ENCODE results near the gene MRPL21. TPM values are rescaled to one million over a fixed set of nuclear protein-coding genes. Genes with fewer than 3 reads are reported as not detected.

The MRPL21 gene
- total RNA-seq, 2 donors from 2014 or later = 41.1 to 76.9 TPM

DNA sequence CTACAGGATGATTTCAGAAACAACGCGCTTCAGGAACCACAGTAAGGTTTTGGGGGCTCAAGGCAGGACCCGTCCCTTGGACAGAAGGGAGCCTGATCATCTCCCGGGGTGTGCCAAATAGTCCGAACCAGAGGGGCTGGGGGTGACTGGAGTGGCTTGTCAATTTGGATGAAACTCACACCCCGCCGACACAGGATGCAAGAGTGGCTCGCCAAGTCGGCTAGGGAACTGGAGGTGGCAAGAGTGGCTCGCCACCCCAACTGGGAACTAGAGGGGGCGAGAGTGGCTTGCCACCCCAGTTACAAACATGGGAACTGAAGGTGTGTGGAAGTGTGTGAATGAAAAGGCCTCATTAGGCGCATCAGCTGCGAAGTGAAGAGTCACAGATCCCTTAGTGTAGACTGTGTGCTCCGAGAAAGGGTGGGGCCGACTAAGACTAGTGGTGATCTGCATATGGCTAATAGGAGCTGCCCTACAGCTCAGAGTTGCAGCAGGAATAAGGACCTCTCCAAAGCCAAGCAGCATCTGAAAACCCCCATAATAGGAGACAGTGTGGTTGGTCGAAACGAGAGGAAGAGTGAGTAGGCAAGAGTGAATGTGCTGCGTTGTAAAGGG is 35.3 kb downstream of the MRPL21 start:
- WGBS = 92% methylated on average over 18 of the region's 18 CpGs
- TF ChIP-seq POLR2AphosphoS5 (IDR thresholded peaks at IDR 0.05) (no peak), POLR2A (IDR thresholded peaks at IDR 0.05) (no peak)
- TF ChIP-seq, protein P1, sequence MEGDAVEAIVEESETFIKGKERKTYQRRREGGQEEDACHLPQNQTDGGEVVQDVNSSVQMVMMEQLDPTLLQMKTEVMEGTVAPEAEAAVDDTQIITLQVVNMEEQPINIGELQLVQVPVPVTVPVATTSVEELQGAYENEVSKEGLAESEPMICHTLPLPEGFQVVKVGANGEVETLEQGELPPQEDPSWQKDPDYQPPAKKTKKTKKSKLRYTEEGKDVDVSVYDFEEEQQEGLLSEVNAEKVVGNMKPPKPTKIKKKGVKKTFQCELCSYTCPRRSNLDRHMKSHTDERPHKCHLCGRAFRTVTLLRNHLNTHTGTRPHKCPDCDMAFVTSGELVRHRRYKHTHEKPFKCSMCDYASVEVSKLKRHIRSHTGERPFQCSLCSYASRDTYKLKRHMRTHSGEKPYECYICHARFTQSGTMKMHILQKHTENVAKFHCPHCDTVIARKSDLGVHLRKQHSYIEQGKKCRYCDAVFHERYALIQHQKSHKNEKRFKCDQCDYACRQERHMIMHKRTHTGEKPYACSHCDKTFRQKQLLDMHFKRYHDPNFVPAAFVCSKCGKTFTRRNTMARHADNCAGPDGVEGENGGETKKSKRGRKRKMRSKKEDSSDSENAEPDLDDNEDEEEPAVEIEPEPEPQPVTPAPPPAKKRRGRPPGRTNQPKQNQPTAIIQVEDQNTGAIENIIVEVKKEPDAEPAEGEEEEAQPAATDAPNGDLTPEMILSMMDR (IDR thresholded peaks at IDR 0.05) = no peak
- no peak overlapping the region for H3K4me3 ChIP-seq
- H3K27me3 ChIP-seq (replicated peaks; ENCODE audit: insufficient read depth) = no peaks in the 10 kb centered on the region
- H3K4me1 ChIP-seq (replicated peaks) = no peaks in the 10 kb centered on the region
- H3K27ac ChIP-seq = no peak overlapping the region
- no peaks in the 10 kb centered on the region for H3K9me3 ChIP-seq
- DNase-seq (ENCODE audit: low spot score) = no peak
- H3K36me3 ChIP-seq = no peaks in the 10 kb centered on the region
- intact Hi-C loops (cut with DNase I) = no loop called here

DNA sequence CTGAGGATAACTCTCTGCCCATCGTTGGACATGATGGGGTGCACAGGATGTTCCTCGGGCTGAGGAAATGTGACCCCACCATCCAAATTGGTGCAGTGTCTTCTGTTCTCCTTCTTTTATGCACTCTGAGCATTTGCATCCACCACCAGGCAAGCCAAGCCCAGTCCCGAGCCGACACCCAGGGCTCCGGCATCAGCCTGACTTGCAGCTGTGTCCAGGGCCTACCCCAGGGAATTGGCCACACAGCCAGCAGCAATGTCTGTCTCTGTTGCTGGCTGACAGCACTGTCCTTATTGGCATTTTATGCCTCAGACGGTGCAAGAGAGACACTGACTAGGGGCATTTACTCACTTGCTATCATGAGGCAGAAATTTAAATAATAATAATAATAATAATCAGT is 36.6 kb downstream of the MRPL21 start:
- intact Hi-C loops (cut with DNase I) = no loop called here
- Histone ChIP-seq H3K4me1 (replicated peaks) (no peaks in the 10 kb centered on the region), H3K27ac (no peak overlapping the region), H3K4me3 (no peak overlapping the region), H3K36me3 (no peaks in the 10 kb centered on the region), H3K27me3 (replicated peaks; ENCODE audit: insufficient read depth) (no peaks in the 10 kb centered on the region), H3K9me3 (no peaks in the 10 kb centered on the region)
- TF ChIP-seq POLR2AphosphoS5 (IDR thresholded peaks at IDR 0.05) (no peak), POLR2A (IDR thresholded peaks at IDR 0.05) (no peak)
- TF ChIP-seq, protein P1 (IDR thresholded peaks at IDR 0.05) = no peak
- no peak for DNase-seq (ENCODE audit: low spot score)
- 78% methylated on average over 6 of the region's 6 CpGs for WGBS

DNA sequence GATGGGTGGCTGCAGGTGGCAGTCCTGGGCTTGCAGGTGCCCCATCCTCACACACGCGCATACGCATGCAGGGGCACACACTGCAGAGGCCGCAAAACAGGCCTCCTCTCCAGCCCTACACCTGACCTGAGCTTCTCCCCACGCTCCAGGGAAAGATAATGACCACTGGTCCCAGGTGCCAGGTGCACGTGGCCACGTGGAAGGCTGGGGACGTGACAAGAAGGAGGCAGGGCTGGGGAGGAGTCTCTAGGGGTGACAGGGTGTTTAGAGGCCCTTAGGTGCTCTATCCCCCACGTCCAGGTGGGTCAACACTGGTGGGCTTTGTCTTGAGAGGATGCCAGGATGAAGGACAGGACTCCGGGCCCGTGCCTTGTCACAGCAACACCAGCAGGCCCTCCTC is 38.4 kb downstream of the MRPL21 start:
- TF ChIP-seq POLR2AphosphoS5 (IDR thresholded peaks at IDR 0.05) (no peak), POLR2A (IDR thresholded peaks at IDR 0.05) (no peak)
- TF ChIP-seq, protein P1 (IDR thresholded peaks at IDR 0.05) = no peak
- H3K27ac ChIP-seq = no peak overlapping the region
- no peak overlapping the region for H3K4me3 ChIP-seq
- no peaks in the 10 kb centered on the region for H3K4me1 ChIP-seq (replicated peaks)
- H3K36me3 ChIP-seq = no peaks in the 10 kb centered on the region
- intact Hi-C loops (cut with DNase I) = no loop called here
- DNase-seq (ENCODE audit: low spot score) = no peak
- no peaks in the 10 kb centered on the region for H3K27me3 ChIP-seq (replicated peaks; ENCODE audit: insufficient read depth)
- WGBS = 91% methylated on average over 11 of the region's 11 CpGs
- no peaks in the 10 kb centered on the region for H3K9me3 ChIP-seq

DNA sequence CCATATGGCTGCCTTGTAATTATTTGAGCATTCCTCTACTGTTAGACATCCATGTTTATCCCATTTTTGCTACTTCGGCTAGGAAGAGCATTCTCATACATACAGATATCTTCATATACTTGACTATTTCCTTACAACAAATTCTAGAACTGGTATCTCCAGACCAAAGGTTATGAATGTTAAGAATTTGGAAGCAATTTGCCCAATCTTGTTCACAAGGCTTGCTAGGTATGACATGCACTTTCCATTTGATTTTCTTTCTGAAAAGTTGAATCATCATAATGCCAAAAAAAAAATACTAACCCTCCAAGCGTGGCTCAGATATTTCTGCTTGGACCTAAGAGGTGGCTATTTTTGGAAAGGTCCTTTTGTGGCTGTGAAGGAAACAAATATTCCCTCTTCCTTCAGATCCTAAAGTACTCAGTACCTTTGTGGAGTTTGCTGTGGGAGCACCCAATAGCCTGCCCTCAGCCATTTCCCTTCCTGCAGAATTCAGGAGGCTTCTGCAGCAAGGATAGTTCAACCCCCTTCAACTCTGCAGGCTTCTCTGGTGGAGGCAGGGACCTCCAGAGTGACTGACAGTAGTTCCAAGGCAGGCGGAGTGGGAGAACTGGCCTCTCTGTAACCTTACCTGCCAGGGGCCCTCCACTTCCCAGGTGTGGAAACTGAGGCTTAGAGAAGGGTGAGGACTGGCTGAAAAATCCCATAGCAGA is 39.9 kb downstream of the MRPL21 start:
- 88% methylated on average over 3 of the region's 3 CpGs for WGBS
- Histone ChIP-seq H3K27ac (no peak overlapping the region), H3K9me3 (no peaks in the 10 kb centered on the region), H3K4me3 (no peak overlapping the region), H3K4me1 (replicated peaks) (no peaks in the 10 kb centered on the region), H3K27me3 (replicated peaks; ENCODE audit: insufficient read depth) (no peaks in the 10 kb centered on the region), H3K36me3 (no peaks in the 10 kb centered on the region)
- no peak for DNase-seq (ENCODE audit: low spot score)
- no peak for TF ChIP-seq POLR2A (IDR thresholded peaks at IDR 0.05)
- no peak for TF ChIP-seq POLR2AphosphoS5 (IDR thresholded peaks at IDR 0.05)
- TF ChIP-seq, protein P1 (IDR thresholded peaks at IDR 0.05) = no peak
- intact Hi-C loops (cut with DNase I) = no loop called here

DNA sequence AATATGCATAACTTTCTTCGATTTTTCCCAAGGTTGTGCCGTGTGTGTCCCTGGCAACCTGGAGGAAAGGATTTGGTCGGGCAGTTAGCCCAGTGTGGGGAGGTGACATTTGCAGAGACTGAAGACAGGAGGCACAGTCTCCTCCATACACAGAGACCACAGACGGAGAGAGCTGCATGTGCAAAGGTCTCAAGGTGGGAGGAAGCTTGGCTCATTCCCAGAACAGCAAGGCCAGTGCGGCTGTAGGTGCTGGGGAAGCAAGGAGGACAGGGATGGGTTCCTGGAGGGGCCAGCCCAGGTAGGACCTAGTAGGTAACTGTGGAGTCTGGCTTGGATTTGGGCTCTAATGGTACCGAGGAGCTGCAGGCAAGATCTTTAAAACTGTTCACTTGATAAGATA is 41.2 kb downstream of the MRPL21 start:
- Histone ChIP-seq H3K27ac (no peak overlapping the region), H3K4me3 (no peak overlapping the region), H3K4me1 (replicated peaks) (no peaks in the 10 kb centered on the region), H3K36me3 (no peaks in the 10 kb centered on the region), H3K27me3 (replicated peaks; ENCODE audit: insufficient read depth) (no peaks in the 10 kb centered on the region), H3K9me3 (no peaks in the 10 kb centered on the region)
- DNase-seq (ENCODE audit: low spot score) = no peak
- intact Hi-C loops (cut with DNase I) = no loop called here
- no peak for TF ChIP-seq POLR2AphosphoS5 (IDR thresholded peaks at IDR 0.05)
- WGBS = 79% methylated on average over 6 of the region's 6 CpGs

Data from prostate gland (tissue), 2 donors.